ENCODE measurements around the gene MFNG. TPM values are rescaled to one million over a fixed set of nuclear protein-coding genes. Genes with fewer than 3 reads are reported as not detected.
A peak's percentile ranks its signal among the peaks of the same experiment; 100 is the strongest.

Gene MFNG
- total and polyA plus RNA-seq, 4 experiments from 2014 or later, result 213 to 441 (median 278) TPM

GRCh38 chr22:37519268-37520195 lies 33.3 kb upstream of the MFNG start, which contains the start of gene CARD10:
Gene CARD10, minus strand, starts transcription at chr22:37519415. Its CDS starts 215 bp downstream, at chr22:37519200.
- intact Hi-C loops (cut with micrococcal nuclease), result no loop called here
- CTCF ChIA-PET (ENCODE audit: partially characterized antibody), result no interaction called here

GRCh38 chr22:37518509-37519267 lies 32.5 kb upstream of the MFNG start:
- no peak overlapping the region for H3K4me3 ChIP-seq (ENCODE audit: low read length in 2 of 2)
- intact Hi-C loops (cut with micrococcal nuclease), result no loop called here
- H3K9me3 ChIP-seq (ENCODE audit: control insufficient read depth in 1 of 2, low read length in 2 of 2), result no peaks in the 10 kb centered on the region
- H3K4me1 ChIP-seq (ENCODE audit: insufficient read depth, low read length), result peaks cover 7% of the 10 kb centered on the region
- H3K27ac Mint-ChIP-seq, result peak overlapping the region in 2 of 7 donors; percentile 50 to 60
- peaks cover 26 to 30% of the 10 kb centered on the region in 2 donors for H3K27me3 Mint-ChIP-seq
- H3K27ac ChIP-seq (ENCODE audit: low read depth, low read length), result no peak overlapping the region
- peaks cover 22% of the 10 kb centered on the region for H3K27me3 ChIP-seq (ENCODE audit: insufficient read depth, low read length)
- ChIA-PET POLR2A (ENCODE audit: partially characterized antibody) (interaction anchor here (0.9 to 1.0 kb wide), 2 partner anchors 9 to 34 kb away, joined by 3 read pairs; no protein-coding TSS in a partner anchor), CTCF (ENCODE audit: partially characterized antibody) (no interaction called here)
- peaks cover 0 to 9% (median 5%) of the 10 kb centered on the region in 4 donors for H3K4me1 Mint-ChIP-seq
- no peaks in the 10 kb centered on the region for H3K36me3 Mint-ChIP-seq
- peak overlapping the region; percentile 74 to 85 (median 78) for H3K4me3 Mint-ChIP-seq
- DNase-seq, result no peak
- H3K9me3 Mint-ChIP-seq, result no peaks in the 10 kb centered on the region
- no peaks in the 10 kb centered on the region for H3K36me3 ChIP-seq (ENCODE audit: insufficient read depth, low read length)

More at GRCh38 chr22:37519268-37520195, 33.3 kb upstream of the MFNG start, which contains the start of gene CARD10:
- POLR2A ChIA-PET (ENCODE audit: partially characterized antibody), result interaction anchor here (1.0 kb wide), 1 partner anchor 34 kb away, joined by 3 read pairs; no protein-coding TSS in a partner anchor
- DNase-seq, result peak in 2 of 5 donors; percentile 17 to 23
- Mint-ChIP-seq H3K27me3 (peaks cover 27 to 32% of the 10 kb centered on the region in 2 donors), H3K27ac (peak within 1 kb of the TSS in 2 of 7 donors; percentile 50 to 60), H3K4me1 (peaks cover 0 to 9% (median 5%) of the 10 kb centered on the region in 4 donors), H3K4me3 (peak within 1 kb of the TSS; percentile 74 to 85 (median 78)), H3K9me3 (no peaks in the 10 kb centered on the region), H3K36me3 (no peaks in the 10 kb centered on the region)
- H3K4me3 ChIP-seq (ENCODE audit: low read length in 2 of 2), result peak within 1 kb of the TSS in 1 of 2 donors; percentile 32
- peaks cover 22% of the 10 kb centered on the region for H3K27me3 ChIP-seq (ENCODE audit: insufficient read depth, low read length)
- peaks cover 7% of the 10 kb centered on the region for H3K4me1 ChIP-seq (ENCODE audit: insufficient read depth, low read length)
- H3K9me3 ChIP-seq (ENCODE audit: control insufficient read depth in 1 of 2, low read length in 2 of 2), result no peaks in the 10 kb centered on the region
- H3K27ac ChIP-seq (ENCODE audit: low read depth, low read length), result no peak within 1 kb of the TSS
- H3K36me3 ChIP-seq (ENCODE audit: insufficient read depth, low read length), result no peaks in the 10 kb centered on the region

DNA sequence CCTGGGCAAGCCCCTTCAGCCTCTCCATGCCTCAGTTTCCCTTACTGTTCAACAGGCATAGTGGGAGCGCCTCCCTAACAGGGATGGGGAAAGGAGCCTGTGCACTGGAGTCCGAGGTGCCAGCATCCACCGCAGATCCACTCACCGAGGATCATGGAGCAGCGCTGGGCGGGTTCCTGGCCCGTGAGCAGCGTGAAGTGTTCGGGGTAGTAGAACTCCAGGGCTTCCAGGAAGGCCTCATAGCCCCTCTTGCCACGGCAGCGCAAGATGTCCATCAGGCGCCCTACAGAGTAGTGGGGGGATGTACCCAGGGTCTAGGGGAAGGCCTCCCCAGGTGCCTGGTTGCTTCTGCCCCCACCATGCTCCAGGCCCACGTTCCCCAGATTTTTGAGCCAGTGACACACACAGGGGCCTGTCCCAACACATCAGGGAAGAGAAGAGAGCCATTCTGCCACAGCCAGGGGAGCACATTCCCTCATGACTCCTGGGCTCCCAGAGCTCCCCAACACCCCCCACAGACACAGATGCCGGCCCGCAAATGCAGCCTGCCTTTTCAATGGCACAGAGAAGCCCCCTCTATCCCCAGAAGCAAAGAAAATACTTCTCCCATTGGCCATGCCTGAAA lies 31.8 kb upstream of the MFNG start:
- DNase-seq, result no peak
- Mint-ChIP-seq H3K36me3 (no peaks in the 10 kb centered on the region), H3K4me3 (peak overlapping the region; percentile 74 to 85 (median 78)), H3K27me3 (peaks cover 21 to 24% of the 10 kb centered on the region in 2 donors), H3K4me1 (peaks cover 0 to 9% (median 5%) of the 10 kb centered on the region in 4 donors), H3K9me3 (no peaks in the 10 kb centered on the region), H3K27ac (peak overlapping the region in 1 of 7 donors; percentile 50)
- Histone ChIP-seq H3K27ac (ENCODE audit: low read depth, low read length) (no peak overlapping the region), H3K9me3 (ENCODE audit: control insufficient read depth in 1 of 2, low read length in 2 of 2) (no peaks in the 10 kb centered on the region), H3K27me3 (ENCODE audit: insufficient read depth, low read length) (peaks cover 22% of the 10 kb centered on the region), H3K4me3 (ENCODE audit: low read length in 2 of 2) (no peak overlapping the region), H3K36me3 (ENCODE audit: insufficient read depth, low read length) (no peaks in the 10 kb centered on the region), H3K4me1 (ENCODE audit: insufficient read depth, low read length) (peaks cover 7% of the 10 kb centered on the region)
- CTCF ChIA-PET (ENCODE audit: partially characterized antibody), result no interaction called here
- intact Hi-C loops (cut with micrococcal nuclease), result no loop called here
- POLR2A ChIA-PET (ENCODE audit: partially characterized antibody), result interaction anchor here (0.9 kb wide), 1 partner anchor 10 kb away, joined by 3 read pairs; no protein-coding TSS in a partner anchor

DNA sequence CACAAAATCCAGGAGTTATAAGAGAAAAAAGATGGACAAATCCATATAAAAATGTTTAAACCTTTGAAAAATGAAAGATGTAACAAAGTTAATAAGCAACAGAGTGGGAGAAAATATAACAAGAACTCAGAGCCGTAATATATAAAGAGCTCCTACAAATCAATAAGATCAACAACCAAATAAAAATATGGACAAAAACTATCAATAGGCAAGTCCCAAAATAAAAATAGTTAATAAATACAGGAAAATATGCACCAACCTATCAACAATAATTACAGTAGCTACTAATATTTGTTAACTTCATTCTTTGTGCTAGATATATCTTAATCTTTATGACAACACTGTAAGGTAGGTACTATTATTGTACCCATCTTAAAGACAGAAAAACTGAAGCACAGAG lies 30.3 kb upstream of the MFNG start:
- POLR2A ChIA-PET (ENCODE audit: partially characterized antibody), result no interaction called here
- CTCF ChIA-PET (ENCODE audit: partially characterized antibody), result interaction anchor here (1.1 kb wide), 1 partner anchor 10 kb away, joined by 3 read pairs; no protein-coding TSS in a partner anchor
- intact Hi-C loops (cut with micrococcal nuclease), result no loop called here

GRCh38 chr22:37515901-37516300 lies 29.7 kb upstream of the MFNG start:
- no peak overlapping the region for H3K27ac Mint-ChIP-seq

More for the DNA sequence above, 30.3 kb upstream of the MFNG start:
- Mint-ChIP-seq H3K27ac (no peak overlapping the region), H3K27me3 (peaks cover 12 to 13% of the 10 kb centered on the region in 2 donors), H3K36me3 (no peaks in the 10 kb centered on the region), H3K4me1 (peaks cover 0 to 9% (median 5%) of the 10 kb centered on the region in 4 donors), H3K9me3 (no peaks in the 10 kb centered on the region), H3K4me3 (no peak overlapping the region)
- no peak for DNase-seq
- Histone ChIP-seq H3K9me3 (ENCODE audit: control insufficient read depth in 1 of 2, low read length in 2 of 2) (no peaks in the 10 kb centered on the region), H3K4me3 (ENCODE audit: low read length in 2 of 2) (no peak overlapping the region), H3K4me1 (ENCODE audit: insufficient read depth, low read length) (peaks cover 7% of the 10 kb centered on the region), H3K27ac (ENCODE audit: low read depth, low read length) (no peak overlapping the region), H3K36me3 (ENCODE audit: insufficient read depth, low read length) (no peaks in the 10 kb centered on the region), H3K27me3 (ENCODE audit: insufficient read depth, low read length) (peaks cover 13% of the 10 kb centered on the region)

GRCh38 chr22:37514526-37515051 lies 28.4 kb upstream of the MFNG start:
- Mint-ChIP-seq H3K4me1 (peaks cover 0 to 7% (median 4%) of the 10 kb centered on the region in 4 donors), H3K36me3 (no peaks in the 10 kb centered on the region), H3K27ac (no peak overlapping the region), H3K9me3 (no peaks in the 10 kb centered on the region), H3K27me3 (peaks cover 4 to 7% of the 10 kb centered on the region in 2 donors), H3K4me3 (no peak overlapping the region)
- no peak for DNase-seq
- Histone ChIP-seq H3K4me1 (ENCODE audit: insufficient read depth, low read length) (peaks cover under 1% of the 10 kb centered on the region), H3K9me3 (ENCODE audit: control insufficient read depth in 1 of 2, low read length in 2 of 2) (no peaks in the 10 kb centered on the region), H3K27ac (ENCODE audit: low read depth, low read length) (no peak overlapping the region), H3K27me3 (ENCODE audit: insufficient read depth, low read length) (no peaks in the 10 kb centered on the region), H3K4me3 (ENCODE audit: low read length in 2 of 2) (no peak overlapping the region), H3K36me3 (ENCODE audit: insufficient read depth, low read length) (no peaks in the 10 kb centered on the region)
- ChIA-PET CTCF (ENCODE audit: partially characterized antibody) (no interaction called here), POLR2A (ENCODE audit: partially characterized antibody) (no interaction called here)
- intact Hi-C loops (cut with micrococcal nuclease), result no loop called here

More at GRCh38 chr22:37515901-37516300, 29.7 kb upstream of the MFNG start:
- no peak for DNase-seq
- H3K9me3 ChIP-seq (ENCODE audit: control insufficient read depth in 1 of 2, low read length in 2 of 2), result no peaks in the 10 kb centered on the region
- ChIA-PET POLR2A (ENCODE audit: partially characterized antibody) (no interaction called here), CTCF (ENCODE audit: partially characterized antibody) (interaction anchor here (1.0 to 1.1 kb wide), 2 partner anchors 10 to 18 kb away, joined by 3 read pairs; no protein-coding TSS in a partner anchor)
- no peak overlapping the region for H3K27ac ChIP-seq (ENCODE audit: low read depth, low read length)
- H3K4me1 ChIP-seq (ENCODE audit: insufficient read depth, low read length), result peaks cover 7% of the 10 kb centered on the region
- peaks cover 8% of the 10 kb centered on the region for H3K27me3 ChIP-seq (ENCODE audit: insufficient read depth, low read length)
- peaks cover 7 to 8% of the 10 kb centered on the region in 2 donors for H3K27me3 Mint-ChIP-seq
- no peaks in the 10 kb centered on the region for H3K9me3 Mint-ChIP-seq
- H3K4me3 Mint-ChIP-seq, result no peak overlapping the region
- H3K36me3 Mint-ChIP-seq, result no peaks in the 10 kb centered on the region
- H3K4me1 Mint-ChIP-seq, result peaks cover 0 to 9% (median 5%) of the 10 kb centered on the region in 4 donors
- no peak overlapping the region for H3K4me3 ChIP-seq (ENCODE audit: low read length in 2 of 2)
- H3K36me3 ChIP-seq (ENCODE audit: insufficient read depth, low read length), result no peaks in the 10 kb centered on the region
- intact Hi-C loops (cut with micrococcal nuclease), result no loop called here
